Trophoblast cell (in vitro differentiated cells and primary cell): ENCODE data around the gene PI3.

Experiments used
- DNase-seq, 2 donors: peaks; one replicate each; pipeline ENCODE4 v3.0.0-alpha.2; 2016
- H2AFZ ChIP-seq: 2 replicates; pipeline ENCODE4 v1.6.1; 2013; ENCODE audit warnings: low read length, moderate library complexity, mild to moderate bottlenecking; ENCODE audit not compliant: insufficient read depth, poor library complexity
- H2AK5ac ChIP-seq: 2 replicates; pipeline ENCODE4 v1.6.1; 2013; ENCODE audit warnings: mild to moderate bottlenecking, low read length
- H2BK120ac ChIP-seq: 2 replicates; pipeline ENCODE4 v1.6.1; 2013; ENCODE audit warnings: low read length, mild to moderate bottlenecking, moderate library complexity; ENCODE audit not compliant: insufficient read depth, poor library complexity
- H2BK12ac ChIP-seq: 2 replicates; pipeline ENCODE4 v1.6.1; 2013; ENCODE audit warnings: mild to moderate bottlenecking, low read length, moderate library complexity
- H2BK5ac ChIP-seq: 2 replicates; pipeline ENCODE4 v1.6.1; 2013; ENCODE audit warnings: low read length, low read depth, moderate library complexity, mild to moderate bottlenecking; ENCODE audit not compliant: poor library complexity
- H3K14ac ChIP-seq: 2 replicates; pipeline ENCODE4 v1.6.1; 2013; ENCODE audit warnings: mild to moderate bottlenecking, low read length
- H3K18ac ChIP-seq: 2 replicates; pipeline ENCODE4 v1.6.1; 2013; ENCODE audit warnings: mild to moderate bottlenecking, low read length
- H3K23ac ChIP-seq: 2 replicates; pipeline ENCODE4 v1.6.1; 2013; ENCODE audit warnings: low read length
- H3K27ac ChIP-seq: 2 replicates; pipeline ENCODE4 v1.5.1; 2013; ENCODE audit warnings: low read depth, mild to moderate bottlenecking, inconsistent platforms, low read length, moderate library complexity
- H3K27me3 ChIP-seq: 2 replicates; pipeline ENCODE4 v1.6.1; 2013; ENCODE audit warnings: inconsistent platforms, mild to moderate bottlenecking, low read length, moderate library complexity; ENCODE audit not compliant: insufficient read depth
- H3K36me3 ChIP-seq, 2 experiments: 1 replicate in 1 of 2; 2 replicates in 1 of 2; pipeline ENCODE4 v1.6.1; 2013; ENCODE audit warnings: low read length in 2 of 2, mild to moderate bottlenecking in 2 of 2, moderate library complexity in 1 of 2; ENCODE audit not compliant: insufficient read depth in 2 of 2, control insufficient read depth in 1 of 2
- H3K4ac ChIP-seq: 2 replicates; pipeline ENCODE4 v1.6.1; 2013; ENCODE audit warnings: low read depth, mild to moderate bottlenecking, low read length, moderate library complexity
- H3K4me1 ChIP-seq, 2 experiments: 1 replicate in 1 of 2; 2 replicates in 1 of 2; pipeline ENCODE4 v1.6.1; 2013; ENCODE audit warnings: low read length in 2 of 2, mild to moderate bottlenecking in 2 of 2, moderate library complexity in 1 of 2; ENCODE audit not compliant: insufficient read depth in 2 of 2, control insufficient read depth in 1 of 2
- H3K4me2 ChIP-seq: 2 replicates; pipeline ENCODE4 v1.6.1; 2013; ENCODE audit warnings: inconsistent platforms, mild to moderate bottlenecking, low read length, moderate library complexity
- H3K4me3 ChIP-seq: 2 replicates; pipeline ENCODE4 v1.5.1; 2013; ENCODE audit warnings: mild to moderate bottlenecking, low read depth, low read length, inconsistent platforms
- H3K79me1 ChIP-seq: one replicate; pipeline ENCODE4 v1.6.1; 2013; ENCODE audit warnings: low read length
- H3K79me2 ChIP-seq: 2 replicates; pipeline ENCODE4 v1.6.1; 2013; ENCODE audit warnings: low read length, mild to moderate bottlenecking; ENCODE audit not compliant: control insufficient read depth, insufficient read depth, poor library complexity
- H3K9ac ChIP-seq: 2 replicates; pipeline ENCODE4 v1.6.1; 2013; ENCODE audit warnings: mild to moderate bottlenecking, low read length
- H3K9me3 ChIP-seq: 2 replicates; pipeline ENCODE4 v1.6.1; 2013; ENCODE audit warnings: low read depth, mild to moderate bottlenecking, control low read depth, inconsistent platforms, low read length; ENCODE audit not compliant: insufficient read depth
- H4K12ac ChIP-seq: 2 replicates; pipeline ENCODE4 v1.6.1; 2013; ENCODE audit warnings: low read depth, mild to moderate bottlenecking, low read length, moderate library complexity
- H4K8ac ChIP-seq: 2 replicates; pipeline ENCODE4 v1.6.1; 2013; ENCODE audit warnings: low read depth, mild to moderate bottlenecking, low read length, moderate library complexity
- H4K91ac ChIP-seq: one replicate; pipeline ENCODE4 v1.6.1; 2013; ENCODE audit warnings: low read depth, mild to moderate bottlenecking, low read length, moderate library complexity
- WGBS: extraction: QIAGEN DNeasy Blood & Tissue Kit; methylation state at CpG from one replicate; pipeline ENCODE4 v1.1.7; 2013; ENCODE audit warnings: missing lambda C conversion rate; ENCODE audit not compliant: insufficient read length, insufficient coverage; ENCODE audit errors: extremely low coverage; 5-methylcytosine and 5-hydroxymethylcytosine counted together

Gene PI3

DNA sequence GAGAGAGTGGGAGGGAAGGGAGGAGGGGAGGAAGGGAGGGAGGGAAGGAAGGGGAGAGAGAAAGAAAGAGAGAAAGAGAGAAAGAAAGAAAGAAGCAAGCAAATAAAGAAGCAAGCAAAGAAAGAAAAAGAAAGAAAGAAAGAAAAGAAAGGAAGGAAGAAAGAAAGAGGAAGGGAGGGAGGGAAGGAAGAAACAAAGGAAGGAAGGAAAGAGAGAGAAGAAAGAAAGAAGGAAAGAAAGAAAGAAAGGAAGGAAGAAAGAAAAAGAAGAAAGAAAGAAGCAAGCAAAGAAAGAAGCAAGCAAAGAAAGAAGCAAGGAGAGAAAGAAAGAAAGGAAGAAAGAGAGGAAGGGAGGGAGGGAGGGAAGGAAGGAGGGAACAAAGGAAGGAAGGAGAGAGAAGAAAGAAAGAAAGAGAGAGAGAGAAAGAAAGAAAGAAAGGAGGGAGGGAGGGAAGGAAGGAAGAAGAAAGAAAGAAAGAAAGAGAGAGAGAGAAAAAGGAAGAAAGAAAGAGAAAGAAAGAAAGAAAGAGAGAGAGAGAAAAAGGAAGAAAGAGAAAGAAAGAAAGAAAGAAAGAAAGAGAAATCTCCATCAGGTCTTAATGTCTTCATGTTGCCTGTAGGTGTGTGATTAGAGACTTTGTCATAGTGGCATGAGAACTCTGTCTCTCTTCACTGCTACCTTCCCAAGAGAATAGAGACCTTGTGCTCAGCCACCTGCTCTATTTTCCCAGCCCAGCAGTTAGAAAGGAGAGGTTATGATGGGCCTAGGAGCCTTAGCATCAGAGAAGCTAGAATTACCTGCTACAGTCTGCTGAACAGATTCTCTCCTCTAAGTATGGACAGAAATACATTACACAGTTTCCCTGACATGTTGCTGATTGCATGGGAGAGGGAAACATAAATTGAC, 37.1 kb downstream of the PI3 start:
- Histone ChIP-seq H2AFZ (no peak overlapping the region), H2AK5ac (no peak overlapping the region), H4K8ac (no peak overlapping the region), H3K79me1 (no peaks in the 10 kb centered on the region), H3K18ac (no peak overlapping the region), H2BK5ac (no peak overlapping the region), H3K4me2 (no peak overlapping the region), H3K36me3 (no peaks in the 10 kb centered on the region), H3K27me3 (no peaks in the 10 kb centered on the region), H3K4me3 (no peak overlapping the region), H3K23ac (no peak overlapping the region), H3K79me2 (no peaks in the 10 kb centered on the region), H3K4ac (no peak overlapping the region), H3K9me3 (no peaks in the 10 kb centered on the region), H3K9ac (no peak overlapping the region), H3K4me1 (no peaks in the 10 kb centered on the region), H2BK120ac (no peak overlapping the region), H4K91ac (no peak overlapping the region), H3K27ac (no peak overlapping the region), H3K14ac (no peak overlapping the region), H2BK12ac (no peak overlapping the region), H4K12ac (no peak overlapping the region)
- no peak for DNase-seq

DNA sequence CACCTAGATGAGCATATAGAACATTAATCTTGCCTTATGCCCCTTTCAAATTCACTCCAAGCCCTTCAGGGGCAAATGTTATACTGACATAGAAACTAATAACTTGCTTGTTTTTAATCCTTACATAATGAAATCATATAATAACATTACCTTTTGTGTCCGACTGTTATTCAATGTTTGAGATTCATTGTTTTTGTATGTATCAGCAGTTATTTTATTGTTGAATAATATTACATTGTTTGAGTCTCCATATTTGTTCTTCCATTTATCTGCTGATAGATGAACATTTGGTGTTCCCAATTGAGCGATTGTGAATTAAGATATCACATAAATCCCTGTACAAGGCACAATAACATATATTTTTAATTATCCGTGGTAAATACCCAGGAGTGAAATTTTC, 38.1 kb downstream of the PI3 start:
- Histone ChIP-seq H3K4me2 (no peak overlapping the region), H3K9me3 (no peaks in the 10 kb centered on the region), H3K79me1 (no peaks in the 10 kb centered on the region), H3K18ac (no peak overlapping the region), H2BK5ac (no peak overlapping the region), H3K79me2 (no peaks in the 10 kb centered on the region), H2AK5ac (no peak overlapping the region), H2AFZ (no peak overlapping the region), H3K23ac (no peak overlapping the region), H3K36me3 (no peaks in the 10 kb centered on the region), H3K27ac (no peak overlapping the region), H3K4me1 (no peaks in the 10 kb centered on the region), H4K12ac (no peak overlapping the region), H4K8ac (no peak overlapping the region), H2BK120ac (no peak overlapping the region), H3K4ac (no peak overlapping the region), H3K9ac (no peak overlapping the region), H3K14ac (no peak overlapping the region), H2BK12ac (no peak overlapping the region), H4K91ac (no peak overlapping the region), H3K27me3 (no peaks in the 10 kb centered on the region), H3K4me3 (no peak overlapping the region)
- DNase-seq, result no peak
- no CpG with 5 or more reads among the region's 3 CpGs for WGBS

DNA sequence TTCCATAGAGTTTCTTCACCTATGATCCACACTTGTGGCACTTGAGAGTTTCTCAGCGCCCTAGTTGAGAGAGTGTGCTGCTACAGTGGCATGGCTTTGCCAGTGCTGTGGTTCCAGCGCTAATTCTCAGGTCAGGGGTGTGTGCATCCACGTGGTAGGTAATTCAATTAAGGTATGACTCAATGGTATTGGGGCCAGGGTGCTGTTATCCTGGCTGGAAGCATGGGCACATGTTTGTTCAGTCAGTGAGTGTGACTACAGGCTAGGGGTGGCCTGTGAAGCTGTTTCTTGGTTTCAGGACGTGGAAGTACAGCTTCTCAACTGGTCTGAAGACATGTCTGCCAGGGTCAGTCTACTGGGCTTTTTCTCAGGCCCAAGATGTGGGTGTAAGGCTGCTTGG, 43.4 kb downstream of the PI3 start:
- Histone ChIP-seq H2BK12ac (no peak overlapping the region), H3K14ac (no peak overlapping the region), H3K4me2 (no peak overlapping the region), H3K79me2 (no peaks in the 10 kb centered on the region), H3K27me3 (no peaks in the 10 kb centered on the region), H3K18ac (no peak overlapping the region), H3K4me1 (no peaks in the 10 kb centered on the region), H3K4me3 (peak overlapping the region; percentile 8), H3K9ac (no peak overlapping the region), H4K8ac (no peak overlapping the region), H3K9me3 (no peaks in the 10 kb centered on the region), H2AFZ (no peak overlapping the region), H3K27ac (no peak overlapping the region), H3K23ac (no peak overlapping the region), H4K12ac (no peak overlapping the region), H4K91ac (no peak overlapping the region), H3K79me1 (no peaks in the 10 kb centered on the region), H2AK5ac (no peak overlapping the region), H2BK120ac (no peak overlapping the region), H3K4ac (no peak overlapping the region), H2BK5ac (no peak overlapping the region), H3K36me3 (no peaks in the 10 kb centered on the region)
- no peak for DNase-seq
- no CpG with 5 or more reads among the region's 4 CpGs for WGBS

DNA sequence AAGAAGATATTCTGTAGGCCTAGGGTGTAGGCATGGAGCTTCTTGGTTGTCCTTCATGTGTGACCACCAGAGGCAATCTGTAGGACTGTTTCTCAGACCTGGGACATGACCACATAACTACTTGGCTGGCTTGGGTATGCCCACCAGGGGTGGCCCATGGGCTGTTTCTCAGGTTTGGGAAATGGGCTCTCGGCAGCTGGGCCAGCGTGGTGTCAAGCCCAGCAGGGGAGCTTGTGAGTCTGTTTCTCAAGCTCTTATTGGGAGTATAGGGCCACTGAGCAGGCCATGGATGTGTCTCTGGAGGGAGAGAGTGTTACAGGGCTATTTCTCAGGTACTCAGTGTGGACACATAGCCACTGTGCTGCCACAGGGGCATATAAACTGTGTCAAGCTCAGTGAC, 43.9 kb downstream of the PI3 start:
- no peak overlapping the region for H3K27ac ChIP-seq
- H3K36me3 ChIP-seq, result no peaks in the 10 kb centered on the region
- no peak overlapping the region for H2BK12ac ChIP-seq
- no peak overlapping the region for H4K8ac ChIP-seq
- DNase-seq, result no peak
- no peaks in the 10 kb centered on the region for H3K79me1 ChIP-seq
- no peak overlapping the region for H3K4me3 ChIP-seq
- H3K9me3 ChIP-seq, result no peaks in the 10 kb centered on the region
- H3K23ac ChIP-seq, result peak overlapping the region; percentile 88
- H3K79me2 ChIP-seq, result no peaks in the 10 kb centered on the region
- no peaks in the 10 kb centered on the region for H3K27me3 ChIP-seq
- H3K4me1 ChIP-seq, result no peaks in the 10 kb centered on the region
- H3K4ac ChIP-seq, result no peak overlapping the region
- no CpG with 5 or more reads among the region's 2 CpGs for WGBS
- no peak overlapping the region for H2AK5ac ChIP-seq
- no peak overlapping the region for H2BK5ac ChIP-seq
- H2BK120ac ChIP-seq, result no peak overlapping the region
- no peak overlapping the region for H3K14ac ChIP-seq
- no peak overlapping the region for H4K12ac ChIP-seq
- no peak overlapping the region for H2AFZ ChIP-seq
- H3K4me2 ChIP-seq, result no peak overlapping the region
- no peak overlapping the region for H3K18ac ChIP-seq
- H3K9ac ChIP-seq, result no peak overlapping the region
- H4K91ac ChIP-seq, result no peak overlapping the region
